ENCODE data around the gene ZP3.
"Not testable (repeated sequence)": the region's sequence is repeated elsewhere in the genome, so short reads cannot be mapped to it uniquely, and the experiment has no call there.

The ZP3 gene

GRCh38 chr7:76393116-76394031 is 31.4 kb upstream of the ZP3 start:
- DNase-seq (ENCODE audit: extremely low spot score), result peak; percentile 98
- POLR2A ChIA-PET, result interaction anchor here (1.0 to 1.7 kb wide), 4 partner anchors 14 to 75 kb away, joined by 3 to 5 read pairs (median 4); partner anchors contain the start of gene YWHAG
- TF ChIP-seq PKNOX1 (IDR thresholded peaks at IDR 0.05) (no peak), SP1 (IDR thresholded peaks at IDR 0.05) (no peak), HDGF (IDR thresholded peaks at IDR 0.05; ENCODE audit: borderline replicate concordance) (no peak; the same call in 1 of the 2 replicates), FOXM1 (IDR thresholded peaks at IDR 0.05; ENCODE audit: borderline replicate concordance) (no peak), CTBP1 (IDR thresholded peaks at IDR 0.05; ENCODE audit: borderline replicate concordance) (no peak), ZNF384 (IDR thresholded peaks at IDR 0.05) (no peak), SUZ12 (IDR thresholded peaks at IDR 0.05) (no peak), NFRKB (IDR thresholded peaks at IDR 0.05) (no peak), LEF1 (IDR thresholded peaks at IDR 0.05; ENCODE audit: borderline replicate concordance) (0 out of 2 replicates have a peak, but pooled peaks have one; percentile 45), ELF4 (IDR thresholded peaks at IDR 0.05) (no peak), FOXK2 (IDR thresholded peaks at IDR 0.05) (no peak), FOXA1 (IDR thresholded peaks at IDR 0.05) (no peak), ARNT (IDR thresholded peaks at IDR 0.05) (no peak), BHLHE40 (IDR thresholded peaks at IDR 0.05; ENCODE audit: borderline replicate concordance) (no peak), TARDBP (IDR thresholded peaks at IDR 0.05) (peak; percentile 61; the same call in 1 of the 2 replicates), L3MBTL2 (conservative IDR thresholded peaks at IDR 0.05) (peak; percentile 83)
- CTCF ChIA-PET, result no interaction called here

- ChIA-PET POLR2A (interaction anchor here (1.3 kb wide), 1 partner anchor 77 kb away, joined by 5 read pairs; no protein-coding TSS in a partner anchor), CTCF (interaction anchor here (0.6 kb wide), 1 partner anchor 35 kb away, joined by 3 read pairs; no protein-coding TSS in a partner anchor)
- no peak for DNase-seq (ENCODE audit: extremely low spot score)
- TF ChIP-seq SUZ12 (IDR thresholded peaks at IDR 0.05) (no peak), BHLHE40 (IDR thresholded peaks at IDR 0.05; ENCODE audit: borderline replicate concordance) (no peak)
Observed at GRCh38 chr7:76394957-76395356, 29.8 kb upstream of the ZP3 start.

- DNase-seq (ENCODE audit: extremely low spot score); POLR2A ChIA-PET: not testable (repeated sequence)
- CTCF ChIA-PET, result interaction anchor here (0.6 kb wide), 1 partner anchor 36 kb away, joined by 3 read pairs; no protein-coding TSS in a partner anchor
Observed at GRCh38 chr7:76395605-76395964, 29.2 kb upstream of the ZP3 start.

GRCh38 chr7:76395965-76396726 is 28.6 kb upstream of the ZP3 start:
- ChIA-PET POLR2A (interaction anchor here (0.6 kb wide), 1 partner anchor 37 kb away, joined by 4 read pairs; the partner anchor contains the start of gene YWHAG), CTCF (no interaction called here)
- no peak for TF ChIP-seq ARNT (IDR thresholded peaks at IDR 0.05)
- peak; percentile 59; the same call in 1 of the 2 replicates for TF ChIP-seq PKNOX1 (IDR thresholded peaks at IDR 0.05)
- DNase-seq (ENCODE audit: extremely low spot score), result no peak

- CTCF ChIA-PET, result no interaction called here
- DNase-seq (ENCODE audit: extremely low spot score), result no peak
- TF ChIP-seq SP1 (IDR thresholded peaks at IDR 0.05), result no peak
- TF ChIP-seq ELF4 (IDR thresholded peaks at IDR 0.05), result no peak
- TF ChIP-seq CTBP1 (IDR thresholded peaks at IDR 0.05; ENCODE audit: borderline replicate concordance), result no peak
- TF ChIP-seq FOXM1 (IDR thresholded peaks at IDR 0.05; ENCODE audit: borderline replicate concordance), result no peak
- TF ChIP-seq LEF1 (IDR thresholded peaks at IDR 0.05; ENCODE audit: borderline replicate concordance), result no peak
- no peak for TF ChIP-seq FOXA1 (IDR thresholded peaks at IDR 0.05)
- no peak for TF ChIP-seq HDGF (IDR thresholded peaks at IDR 0.05; ENCODE audit: borderline replicate concordance)
- POLR2A ChIA-PET, result no interaction called here
Observed at GRCh38 chr7:76396864-76397263, 27.9 kb upstream of the ZP3 start.

- ChIA-PET POLR2A (no interaction called here), CTCF (no interaction called here)
- DNase-seq (ENCODE audit: extremely low spot score), result peak; percentile 65
- TF ChIP-seq SP1 (IDR thresholded peaks at IDR 0.05) (no peak), L3MBTL2 (conservative IDR thresholded peaks at IDR 0.05) (peak; percentile 91)
Observed at GRCh38 chr7:76397409-76398183, 27.2 kb upstream of the ZP3 start.

- TF ChIP-seq BHLHE40 (IDR thresholded peaks at IDR 0.05; ENCODE audit: borderline replicate concordance) (no peak), ARNT (IDR thresholded peaks at IDR 0.05) (no peak), ELF4 (IDR thresholded peaks at IDR 0.05) (no peak), L3MBTL2 (conservative IDR thresholded peaks at IDR 0.05) (no peak), ZNF384 (IDR thresholded peaks at IDR 0.05) (no peak), SUZ12 (IDR thresholded peaks at IDR 0.05) (no peak), PKNOX1 (IDR thresholded peaks at IDR 0.05) (no peak), FOXK2 (IDR thresholded peaks at IDR 0.05) (no peak)
- CTCF ChIA-PET, result no interaction called here
Observed at GRCh38 chr7:76400248-76400647, 24.5 kb upstream of the ZP3 start.

GRCh38 chr7:76403097-76403496 is 21.7 kb upstream of the ZP3 start:
- CTCF ChIA-PET; DNase-seq (ENCODE audit: extremely low spot score); POLR2A ChIA-PET: not testable (repeated sequence)

More at GRCh38 chr7:76400248-76400647, 24.5 kb upstream of the ZP3 start:
- POLR2A ChIA-PET, result no interaction called here
- no peak for DNase-seq (ENCODE audit: extremely low spot score)

Measured in HEK293T (cell line).